Activated naive CD8-positive, alpha-beta T cell treated with anti-CD3 and anti-CD28 coated beads, Interleukin-2, amount 50 U/mL, for 16 hours (primary cell): ENCODE measurements around the gene CCNB1.
A peak's percentile ranks its signal among the peaks of the same experiment; 100 is the strongest.
"Not testable (repeated sequence)": the region's sequence is repeated elsewhere in the genome, so short reads cannot be mapped to it uniquely, and the experiment has no call there.

ENCODE experiments used
- DNase-seq: peaks from one replicate; pipeline ENCODE4 v3.0.0-alpha.2; 2020; ENCODE audit warnings: low read depth, low spot score

CCNB1 gene

DNA sequence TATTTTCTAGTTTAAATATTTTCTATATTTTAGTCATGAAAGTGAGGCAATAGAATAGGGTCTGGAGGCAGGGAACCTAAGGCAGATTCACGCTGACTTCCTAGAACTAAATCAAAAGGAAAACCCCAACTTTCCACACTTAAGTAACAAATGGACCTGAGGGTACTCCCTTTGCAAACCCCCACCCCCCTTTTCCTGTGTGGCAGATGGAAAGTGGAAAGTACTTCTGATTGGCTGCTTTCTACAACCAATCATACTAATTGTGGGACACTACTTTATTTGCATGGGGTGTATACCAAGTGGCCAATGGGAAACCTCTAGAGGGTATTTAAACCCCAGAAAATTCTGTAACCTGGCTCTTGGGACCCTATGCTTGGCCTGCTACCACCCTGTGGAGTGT is 17.7 kb downstream of the CCNB1 start:
- no peak for DNase-seq

GRCh38 chr5:69187342-69187741 is 20.4 kb downstream of the CCNB1 start:
- no peak for DNase-seq

GRCh38 chr5:69188811-69189161 is 21.8 kb downstream of the CCNB1 start:
- DNase-seq: no peak

DNA sequence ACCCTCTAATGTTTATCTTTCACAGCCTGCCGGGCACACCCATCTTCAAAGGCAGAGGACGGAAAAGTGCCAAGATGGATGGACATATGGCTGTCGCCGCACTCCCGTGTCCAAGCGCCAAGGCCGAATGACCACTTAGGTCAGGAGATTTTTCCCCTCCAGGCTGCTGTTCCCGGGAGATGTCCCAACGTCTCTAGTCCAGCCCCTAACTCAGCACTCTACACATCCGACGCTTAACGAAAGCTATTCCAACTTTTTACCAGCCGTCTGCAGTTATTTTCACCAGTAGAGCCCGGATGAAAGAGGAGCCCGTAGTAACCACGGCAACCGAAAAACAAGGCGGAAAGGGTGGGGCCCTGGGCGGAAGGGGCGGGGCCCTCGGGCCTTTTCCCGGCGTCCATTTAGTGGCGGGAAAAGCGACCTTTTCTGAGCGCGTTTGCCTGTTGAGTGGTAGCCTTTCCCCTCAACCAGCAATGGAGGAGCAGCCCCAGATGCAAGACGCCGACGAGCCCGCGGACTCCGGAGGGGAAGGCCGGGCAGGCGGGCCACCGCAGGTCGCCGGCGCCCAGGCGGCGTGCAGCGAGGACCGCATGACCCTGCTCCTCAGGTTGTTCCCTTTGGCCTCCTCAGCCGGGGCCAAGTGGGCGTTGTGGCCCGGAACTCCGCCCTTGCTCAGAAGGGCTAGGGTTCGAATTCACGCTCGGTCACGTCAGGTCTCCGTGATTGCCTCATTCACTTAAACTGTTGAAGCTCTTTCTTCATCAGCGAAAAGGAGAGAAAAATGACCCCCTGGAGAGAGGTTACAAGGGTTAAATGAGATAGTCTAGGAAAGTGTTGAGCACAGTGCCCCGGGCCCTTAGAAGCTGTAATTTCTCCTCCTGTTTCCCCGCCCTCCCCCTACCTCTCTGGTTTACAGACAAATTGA is 22.5 kb downstream of the CCNB1 start, which contains the start of gene CENPH:
Gene CENPH (plus strand): TSS at position 422 of the 925 bp plus-strand sequence. CDS start 52 bp downstream, at position 474.
- peak; percentile 83 for DNase-seq

DNA sequence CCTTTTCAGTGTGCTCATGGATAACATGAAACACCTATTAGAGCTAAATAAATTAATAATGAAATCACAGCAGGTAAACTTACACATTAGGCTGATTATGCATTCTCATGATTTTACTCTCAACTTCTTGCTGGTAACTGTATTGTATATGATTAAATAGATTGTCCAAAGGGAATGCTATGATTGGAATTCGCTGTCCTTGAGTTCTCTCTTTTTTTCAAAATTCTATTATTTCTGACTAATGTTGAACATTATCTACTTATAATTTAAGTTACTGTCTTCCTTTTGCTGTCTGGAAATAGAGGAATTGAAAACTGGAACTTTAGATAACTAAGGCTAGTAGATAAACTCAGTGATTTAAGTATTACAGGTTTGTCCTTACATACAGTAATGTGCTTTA is 35.5 kb downstream of the CCNB1 start:
- no peak for DNase-seq

GRCh38 chr5:69206528-69207190 is 39.7 kb downstream of the CCNB1 start:
- no peak for DNase-seq

- no peak for DNase-seq
Observed at GRCh38 chr5:69209602-69210001, 42.7 kb downstream of the CCNB1 start.

GRCh38 chr5:69211200-69211599 is 44.2 kb downstream of the CCNB1 start:
- DNase-seq: no peak

- no peak for DNase-seq
Observed at GRCh38 chr5:69212022-69212421, 45.1 kb downstream of the CCNB1 start.

- DNase-seq: no peak
Observed at GRCh38 chr5:69213513-69214215, 46.7 kb downstream of the CCNB1 start.

GRCh38 chr5:69217151-69217511 is 50.2 kb downstream of the CCNB1 start:
- no peak for DNase-seq

DNA sequence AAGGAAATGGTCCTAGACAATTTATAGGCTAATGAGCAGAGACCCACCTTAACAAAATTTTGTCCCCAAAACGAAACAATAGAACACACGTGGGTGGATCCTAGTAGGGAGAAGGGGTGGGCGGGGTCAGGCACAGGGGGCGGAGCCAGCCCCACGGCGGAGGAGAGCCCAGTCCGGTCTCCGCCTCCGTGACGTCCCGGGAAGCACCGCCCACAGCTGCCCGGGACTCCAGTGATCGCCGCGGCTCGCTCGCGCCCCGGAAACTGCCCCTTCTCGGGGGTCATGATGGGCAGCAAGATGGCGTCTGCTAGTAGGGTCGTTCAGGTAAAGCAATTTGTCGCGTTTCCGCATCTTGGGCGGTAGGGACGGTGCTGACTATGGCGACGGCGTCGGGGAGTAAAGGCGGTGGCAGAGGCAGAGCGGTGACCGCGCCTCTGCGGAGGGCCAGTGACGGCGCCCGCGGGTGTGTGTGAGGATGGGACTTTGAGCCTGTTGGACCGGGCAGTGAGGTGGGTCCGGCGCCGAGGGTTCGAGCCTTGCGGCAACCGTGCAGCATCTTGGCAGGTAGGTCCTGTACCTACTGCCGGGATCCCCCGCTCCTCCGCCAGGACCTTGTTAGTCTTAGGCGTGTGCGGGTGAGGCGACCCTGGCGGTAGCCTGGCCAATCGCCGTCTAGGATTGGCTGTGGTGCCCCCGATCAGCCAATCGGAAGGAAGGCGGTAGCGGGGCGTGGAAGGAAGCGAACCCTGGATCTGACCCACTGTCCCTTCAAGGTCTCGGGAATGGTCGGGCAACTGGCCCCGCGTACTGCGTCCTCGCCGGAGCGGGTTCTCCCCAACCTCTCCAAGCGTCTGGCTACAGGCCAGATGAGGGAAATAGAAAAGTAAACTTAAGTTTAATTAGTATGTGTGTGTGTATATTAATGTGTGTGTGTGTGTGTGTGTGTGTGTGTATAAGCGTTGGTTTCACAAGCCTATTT is 50.9 kb downstream of the CCNB1 start:
- DNase-seq: peak; percentile 91

DNA sequence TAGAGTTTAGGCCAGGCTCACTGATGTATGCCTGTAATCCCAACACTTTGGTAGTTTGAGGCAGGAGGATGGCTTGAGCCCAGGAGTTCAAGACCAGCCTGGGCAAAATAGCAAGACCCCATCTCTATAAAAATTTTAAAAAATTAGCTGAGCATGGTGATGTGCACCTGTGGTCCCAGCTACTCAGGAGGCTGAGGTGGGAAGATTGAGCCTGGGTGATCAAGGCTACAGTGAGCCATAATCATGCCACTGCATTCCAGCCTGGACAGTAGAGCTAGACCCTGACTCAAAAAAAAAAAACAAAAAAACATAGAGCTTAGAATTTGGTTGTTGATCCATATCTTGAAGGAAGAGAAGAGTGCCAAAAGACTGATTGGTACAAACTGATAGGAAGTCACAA is 53.0 kb downstream of the CCNB1 start:
- DNase-seq: no peak

DNA sequence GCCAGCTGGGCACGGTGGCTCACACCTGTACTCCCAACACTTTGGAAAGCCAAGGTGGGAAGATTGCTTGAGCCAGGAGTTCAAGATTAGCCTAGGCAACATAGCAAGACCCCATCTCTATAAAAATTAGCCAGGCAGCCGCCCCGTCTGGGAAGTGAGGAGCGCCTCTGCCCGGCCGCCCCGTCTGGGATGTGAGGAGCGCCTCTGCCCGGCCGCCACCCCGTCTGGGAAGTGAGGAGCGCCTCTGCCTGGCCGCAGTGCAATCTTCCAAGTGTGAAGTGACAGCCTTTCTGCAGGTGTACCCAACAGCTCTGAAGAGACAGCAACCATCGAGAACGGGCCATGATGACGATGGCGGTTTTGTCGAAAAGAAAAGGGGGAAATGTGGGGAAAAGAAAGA is 53.4 kb downstream of the CCNB1 start:
- DNase-seq: not testable (repeated sequence)

- not testable (repeated sequence) for DNase-seq
Observed at GRCh38 chr5:69220833-69221232, 53.9 kb downstream of the CCNB1 start.

DNA sequence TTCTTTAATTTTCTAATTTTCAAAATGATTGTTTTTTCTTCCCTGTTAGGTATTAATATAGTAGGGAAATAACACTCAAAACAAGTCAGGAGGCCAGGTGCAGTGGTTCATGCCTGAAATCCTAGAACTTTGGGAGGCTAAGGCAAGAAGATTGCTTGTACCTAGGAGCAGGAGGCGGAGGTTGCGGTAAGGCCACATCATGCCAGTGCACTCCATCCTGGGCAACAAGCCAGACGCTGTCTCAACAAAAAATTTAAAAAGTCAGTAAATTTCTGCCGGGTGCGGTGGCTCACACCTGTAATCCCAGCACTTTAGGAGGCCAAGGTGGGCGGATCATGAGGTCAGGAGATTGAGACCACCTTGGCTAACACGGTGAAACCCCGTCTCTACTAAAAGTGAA is 57.6 kb downstream of the CCNB1 start:
- DNase-seq: no peak

DNA sequence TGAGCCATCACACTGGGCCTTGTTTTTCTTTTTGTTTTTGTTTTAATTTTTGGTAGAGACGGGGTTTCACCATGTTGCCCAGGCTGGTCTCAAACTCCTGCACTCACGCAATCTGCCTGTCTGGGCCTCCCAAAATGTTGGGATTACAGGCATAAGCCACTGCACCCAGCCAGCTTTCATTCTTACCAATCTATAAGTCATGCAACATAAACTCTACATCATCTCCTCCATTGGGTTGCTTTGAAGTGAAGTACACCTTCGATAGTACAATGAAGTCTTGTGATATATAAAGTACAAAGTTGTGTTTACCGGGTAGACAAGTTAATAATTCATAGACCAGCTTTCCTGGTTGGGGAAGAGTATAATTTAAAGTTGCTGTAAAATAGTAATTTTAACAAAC is 58.9 kb downstream of the CCNB1 start:
- DNase-seq: no peak
